ENCODE results near the gene RANBP3. TPM values are rescaled to one million over a fixed set of nuclear protein-coding genes. Genes with fewer than 3 reads are reported as not detected.

RANBP3 gene
- total RNA-seq, 5 donors from 2014 or later (not counting 1 experiment from before 2014, with no cell fraction given), result 90.2 to 101 (median 98.3) TPM

DNA sequence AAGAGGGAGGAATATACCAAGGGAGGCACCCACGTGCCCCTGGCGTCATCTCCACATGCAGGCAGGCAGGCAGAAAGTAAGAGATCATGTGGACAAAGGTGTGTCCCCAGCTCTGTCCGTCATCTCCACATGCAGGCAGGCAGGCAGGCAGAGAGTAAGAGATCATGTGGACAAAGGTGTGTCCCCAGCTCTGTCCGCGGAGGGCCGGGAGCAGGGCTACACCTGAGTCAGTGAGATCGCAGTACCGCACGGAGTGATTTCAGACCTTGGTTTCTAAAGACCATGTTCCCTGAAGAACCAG lies 41.7 kb downstream of the RANBP3 start:
- Histone ChIP-seq H3K4me3 (ENCODE audit: control insufficient read depth in 1 of 2, extremely low read depth in 1 of 2, low read length in 1 of 2) (no peak overlapping the region), H3K27me3 (replicated peaks in 1 of 2; ENCODE audit: control insufficient read depth in 2 of 2, extremely low read depth in 1 of 2, insufficient read depth in 2 of 2, low read length in 1 of 2) (no peaks in the 10 kb centered on the region), H3K27ac (ENCODE audit: low read length) (no peak overlapping the region), H3K9me3 (no peaks in the 10 kb centered on the region), H3K4me1 (ENCODE audit: control insufficient read depth in 1 of 2, extremely low read depth in 1 of 2, insufficient read depth in 2 of 2, low read length in 2 of 2) (no peaks in the 10 kb centered on the region), H3K36me3 (ENCODE audit: control insufficient read depth in 2 of 2, extremely low read depth in 1 of 2, insufficient read depth in 1 of 2, low read length in 1 of 2) (peaks cover 23 to 83% of the 10 kb centered on the region in 2 donors)
- Mint-ChIP-seq H3K36me3 (peaks cover 32% of the 10 kb centered on the region), H3K4me1 (peaks cover 2 to 27% (median 3%) of the 10 kb centered on the region in 3 donors), H3K27me3 (no peaks in the 10 kb centered on the region), H3K4me3 (no peak overlapping the region), H3K27ac (no peak overlapping the region), H3K9me3 (no peaks in the 10 kb centered on the region)
- 100% methylated on average over 9 of the region's 9 CpGs for WGBS (ENCODE audit: insufficient coverage)
- DNase-seq, result no peak
- POLR2A ChIA-PET, result no interaction called here
- ATAC-seq (replicated peaks in 1 of 4), result no peak
- CTCF ChIA-PET, result interaction anchor here in 1 of 2 donors (0.5 to 0.7 kb wide), 2 partner anchors 28 to 1098 kb away, joined by 6 read pairs; no protein-coding TSS in a partner anchor

DNA sequence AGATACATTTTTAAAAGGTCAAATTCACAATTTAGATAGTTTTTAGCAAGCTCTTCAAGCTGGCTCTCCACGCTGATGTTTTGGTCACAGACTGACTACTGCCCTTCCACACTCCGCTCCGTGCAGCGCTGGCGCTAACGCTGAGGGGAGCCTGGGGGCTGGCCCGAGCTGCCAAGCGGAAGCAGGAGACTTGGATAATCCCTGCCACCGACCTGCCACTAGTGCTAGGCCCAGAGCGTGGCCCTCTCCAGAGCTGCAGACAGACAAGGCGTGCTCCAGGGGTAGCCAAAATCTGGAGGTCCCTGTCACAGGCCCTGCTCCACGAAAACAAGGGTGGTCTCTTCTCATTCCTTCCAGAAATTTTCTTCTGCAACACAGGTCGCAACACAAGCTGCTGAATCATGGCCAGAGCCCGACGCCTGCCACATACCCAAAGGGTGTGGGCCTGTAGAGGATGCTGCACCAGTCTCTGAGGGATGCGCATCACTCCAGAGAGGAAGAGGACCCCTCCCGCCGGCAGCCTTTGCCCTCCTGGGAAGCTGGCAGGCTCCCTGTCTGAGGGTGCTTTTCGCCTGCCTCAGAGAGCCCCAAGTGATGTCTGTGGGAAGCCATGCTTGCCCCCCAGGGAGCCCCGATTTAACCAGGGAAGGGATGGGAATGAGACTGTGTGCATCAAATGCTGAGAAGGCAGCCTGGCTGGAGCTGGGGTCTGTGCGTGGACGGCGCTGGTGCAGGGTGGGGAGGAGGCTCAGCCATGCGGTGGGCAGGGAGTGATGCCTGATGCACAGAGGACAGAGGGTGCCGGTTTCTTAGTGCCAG lies 42.3 kb downstream of the RANBP3 start:
- Histone ChIP-seq H3K4me1 (ENCODE audit: control insufficient read depth in 1 of 2, extremely low read depth in 1 of 2, insufficient read depth in 2 of 2, low read length in 2 of 2) (no peaks in the 10 kb centered on the region), H3K4me3 (ENCODE audit: control insufficient read depth in 1 of 2, extremely low read depth in 1 of 2, low read length in 1 of 2) (no peak overlapping the region), H3K27ac (ENCODE audit: low read length) (no peak overlapping the region), H3K9me3 (no peaks in the 10 kb centered on the region), H3K36me3 (ENCODE audit: control insufficient read depth in 2 of 2, extremely low read depth in 1 of 2, insufficient read depth in 1 of 2, low read length in 1 of 2) (peaks cover 27 to 83% of the 10 kb centered on the region in 2 donors), H3K27me3 (replicated peaks in 1 of 2; ENCODE audit: control insufficient read depth in 2 of 2, extremely low read depth in 1 of 2, insufficient read depth in 2 of 2, low read length in 1 of 2) (no peaks in the 10 kb centered on the region)
- no peaks in the 10 kb centered on the region for H3K9me3 Mint-ChIP-seq
- 99% methylated on average over 21 of the region's 25 CpGs for WGBS (ENCODE audit: insufficient coverage)
- DNase-seq (no peak), ATAC-seq (replicated peaks in 1 of 4) (no peak)
- POLR2A ChIA-PET, result no interaction called here
- CTCF ChIA-PET, result interaction anchor here (0.5 to 0.9 kb wide), 2 partner anchors 132 to 1098 kb away, joined by 3 to 6 read pairs; no protein-coding TSS in a partner anchor
- H3K27ac Mint-ChIP-seq, result no peak overlapping the region
- peaks cover 2 to 27% (median 3%) of the 10 kb centered on the region in 3 donors for H3K4me1 Mint-ChIP-seq
- no peaks in the 10 kb centered on the region for H3K27me3 Mint-ChIP-seq
- no peak overlapping the region for H3K4me3 Mint-ChIP-seq
- H3K36me3 Mint-ChIP-seq, result peaks cover 38% of the 10 kb centered on the region

DNA sequence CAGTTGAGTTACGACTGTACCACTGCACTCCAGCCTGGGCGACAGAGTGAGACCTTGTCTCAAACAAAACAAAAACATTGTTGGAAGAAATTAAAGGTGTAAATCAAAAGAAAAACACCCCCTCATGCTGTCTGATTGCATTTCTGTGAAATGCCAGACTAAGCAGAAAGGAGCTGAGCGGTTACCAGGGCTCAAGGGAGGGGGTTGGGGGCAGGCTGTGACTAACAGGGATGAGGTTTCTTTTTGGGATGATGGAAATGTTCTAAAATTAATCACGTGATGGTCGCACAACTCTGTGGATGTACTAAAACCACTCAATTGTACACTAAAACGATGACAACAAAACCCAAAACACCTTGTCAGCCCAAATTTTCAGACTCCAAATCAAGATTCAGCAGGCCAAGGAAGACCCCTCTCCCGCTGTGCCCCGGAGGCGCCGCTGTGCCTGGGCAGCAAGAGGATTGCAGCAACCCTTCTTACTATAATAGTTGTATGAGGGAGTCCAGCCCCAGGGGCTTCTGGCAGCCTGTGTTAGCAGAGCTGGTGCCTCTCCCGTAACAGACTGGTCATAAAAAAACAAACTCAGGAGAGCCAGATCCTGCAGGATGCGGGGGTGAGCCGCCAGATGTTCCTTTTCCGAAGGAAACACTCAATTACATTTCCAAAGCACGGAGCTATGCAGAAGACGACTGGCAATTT lies 43.0 kb downstream of the RANBP3 start:
- POLR2A ChIA-PET, result no interaction called here
- Histone ChIP-seq H3K9me3 (no peaks in the 10 kb centered on the region), H3K4me1 (ENCODE audit: control insufficient read depth in 1 of 2, extremely low read depth in 1 of 2, insufficient read depth in 2 of 2, low read length in 2 of 2) (no peaks in the 10 kb centered on the region), H3K36me3 (ENCODE audit: control insufficient read depth in 2 of 2, extremely low read depth in 1 of 2, insufficient read depth in 1 of 2, low read length in 1 of 2) (peaks cover 20 to 83% of the 10 kb centered on the region in 2 donors), H3K27ac (ENCODE audit: low read length) (no peak overlapping the region), H3K27me3 (replicated peaks in 1 of 2; ENCODE audit: control insufficient read depth in 2 of 2, extremely low read depth in 1 of 2, insufficient read depth in 2 of 2, low read length in 1 of 2) (no peaks in the 10 kb centered on the region), H3K4me3 (ENCODE audit: control insufficient read depth in 1 of 2, extremely low read depth in 1 of 2, low read length in 1 of 2) (no peak overlapping the region)
- H3K36me3 Mint-ChIP-seq, result peaks cover 32% of the 10 kb centered on the region
- no peaks in the 10 kb centered on the region for H3K27me3 Mint-ChIP-seq
- no peak for ATAC-seq (replicated peaks in 1 of 4)
- no peak for DNase-seq
- CTCF ChIA-PET, result interaction anchor here in 1 of 2 donors (0.9 kb wide), 1 partner anchor 131 kb away, joined by 3 read pairs; no protein-coding TSS in a partner anchor
- H3K4me3 Mint-ChIP-seq, result no peak overlapping the region
- H3K27ac Mint-ChIP-seq, result peak overlapping the region in 1 of 2 donors; percentile 31
- no peaks in the 10 kb centered on the region for H3K9me3 Mint-ChIP-seq
- WGBS (ENCODE audit: insufficient coverage), result 94% methylated on average over 7 of the region's 16 CpGs
- H3K4me1 Mint-ChIP-seq, result peaks cover 2 to 27% (median 3%) of the 10 kb centered on the region in 3 donors

DNA sequence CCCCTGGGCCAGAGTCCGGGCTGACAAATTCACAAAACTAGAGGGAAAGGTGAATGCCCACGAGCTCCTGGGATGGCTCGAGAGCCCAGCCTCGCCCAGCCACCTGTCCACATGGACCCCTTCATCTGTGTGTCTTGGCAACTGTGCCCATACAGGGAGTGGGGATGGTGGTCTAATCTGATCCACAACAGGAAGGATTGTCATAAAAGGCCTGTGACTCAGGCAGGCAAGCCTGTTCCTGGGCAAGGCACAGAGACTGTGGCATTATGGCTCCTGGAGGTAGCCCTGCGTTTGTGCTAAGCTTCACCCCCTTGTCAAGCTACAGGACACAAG lies 43.9 kb downstream of the RANBP3 start:
- H3K27me3 Mint-ChIP-seq, result no peaks in the 10 kb centered on the region
- ChIA-PET CTCF (interaction anchor here in 1 of 2 donors (0.7 kb wide), 1 partner anchor 213 kb away, joined by 3 read pairs; no protein-coding TSS in a partner anchor), POLR2A (no interaction called here)
- no peak for DNase-seq
- peaks cover 29% of the 10 kb centered on the region for H3K36me3 Mint-ChIP-seq
- H3K9me3 ChIP-seq, result no peaks in the 10 kb centered on the region
- no peak overlapping the region for H3K27ac Mint-ChIP-seq
- no peaks in the 10 kb centered on the region for H3K9me3 Mint-ChIP-seq
- no peaks in the 10 kb centered on the region for H3K4me1 ChIP-seq (ENCODE audit: control insufficient read depth in 1 of 2, extremely low read depth in 1 of 2, insufficient read depth in 2 of 2, low read length in 2 of 2)
- H3K4me3 ChIP-seq (ENCODE audit: control insufficient read depth in 1 of 2, extremely low read depth in 1 of 2, low read length in 1 of 2), result no peak overlapping the region
- no peak for ATAC-seq (replicated peaks in 1 of 4)
- peaks cover 24 to 84% of the 10 kb centered on the region in 2 donors for H3K36me3 ChIP-seq (ENCODE audit: control insufficient read depth in 2 of 2, extremely low read depth in 1 of 2, insufficient read depth in 1 of 2, low read length in 1 of 2)
- peaks cover 2 to 27% (median 3%) of the 10 kb centered on the region in 3 donors for H3K4me1 Mint-ChIP-seq
- WGBS (ENCODE audit: insufficient coverage), result 100% methylated on average over 5 of the region's 5 CpGs
- no peak overlapping the region for H3K27ac ChIP-seq (ENCODE audit: low read length)
- no peak overlapping the region for H3K4me3 Mint-ChIP-seq
- H3K27me3 ChIP-seq (replicated peaks in 1 of 2; ENCODE audit: control insufficient read depth in 2 of 2, extremely low read depth in 1 of 2, insufficient read depth in 2 of 2, low read length in 1 of 2), result no peaks in the 10 kb centered on the region

DNA sequence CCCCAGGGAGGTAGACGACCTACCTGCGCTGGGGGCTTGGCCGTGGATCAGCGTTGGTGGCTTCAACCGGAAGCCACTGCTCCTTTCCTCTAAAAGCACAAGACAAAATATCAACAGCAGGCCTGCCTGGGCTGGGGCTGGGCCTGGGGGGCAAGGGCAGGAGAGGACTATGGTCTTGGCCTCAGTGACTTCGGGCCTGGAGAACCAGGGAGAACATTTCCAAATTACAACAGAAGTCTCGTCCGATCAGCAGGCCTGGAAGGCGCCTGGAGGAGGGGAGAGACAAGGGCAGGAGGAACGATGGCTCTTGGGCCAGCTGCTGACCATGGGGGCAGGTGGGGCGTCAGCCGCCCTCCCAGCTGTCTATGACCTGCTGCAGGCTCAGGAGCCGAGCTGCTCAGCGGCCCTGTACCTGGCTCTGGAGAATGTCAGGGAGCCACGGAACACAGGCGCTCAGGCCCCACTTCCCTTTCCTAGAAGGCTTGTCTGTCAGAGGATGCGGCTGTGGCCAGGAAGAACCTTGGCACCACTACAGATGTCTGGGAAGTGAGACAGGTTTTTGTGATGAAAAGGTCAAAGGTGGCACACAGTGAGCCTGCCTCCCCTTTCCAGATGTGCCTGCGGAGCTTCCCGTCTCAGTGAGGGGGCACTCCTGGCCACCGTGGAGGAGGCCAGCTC lies 44.4 kb downstream of the RANBP3 start:
- H3K4me1 Mint-ChIP-seq, result peaks cover 2 to 27% (median 3%) of the 10 kb centered on the region in 3 donors
- ChIA-PET CTCF (interaction anchor here in 1 of 2 donors (0.7 kb wide), 1 partner anchor 213 kb away, joined by 3 read pairs; no protein-coding TSS in a partner anchor), POLR2A (no interaction called here)
- WGBS (ENCODE audit: insufficient coverage), result 96% methylated on average over 8 of the region's 20 CpGs
- Histone ChIP-seq H3K4me3 (ENCODE audit: control insufficient read depth in 1 of 2, extremely low read depth in 1 of 2, low read length in 1 of 2) (no peak overlapping the region), H3K36me3 (ENCODE audit: control insufficient read depth in 2 of 2, extremely low read depth in 1 of 2, insufficient read depth in 1 of 2, low read length in 1 of 2) (peaks cover 25 to 89% of the 10 kb centered on the region in 2 donors), H3K4me1 (ENCODE audit: control insufficient read depth in 1 of 2, extremely low read depth in 1 of 2, insufficient read depth in 2 of 2, low read length in 2 of 2) (no peaks in the 10 kb centered on the region), H3K27ac (ENCODE audit: low read length) (no peak overlapping the region), H3K9me3 (no peaks in the 10 kb centered on the region), H3K27me3 (replicated peaks in 1 of 2; ENCODE audit: control insufficient read depth in 2 of 2, extremely low read depth in 1 of 2, insufficient read depth in 2 of 2, low read length in 1 of 2) (no peaks in the 10 kb centered on the region)
- H3K9me3 Mint-ChIP-seq, result no peaks in the 10 kb centered on the region
- H3K4me3 Mint-ChIP-seq, result no peak overlapping the region
- ATAC-seq (replicated peaks in 1 of 4), result no peak
- H3K27ac Mint-ChIP-seq, result no peak overlapping the region
- H3K27me3 Mint-ChIP-seq, result no peaks in the 10 kb centered on the region
- peaks cover 34% of the 10 kb centered on the region for H3K36me3 Mint-ChIP-seq
- no peak for DNase-seq

DNA sequence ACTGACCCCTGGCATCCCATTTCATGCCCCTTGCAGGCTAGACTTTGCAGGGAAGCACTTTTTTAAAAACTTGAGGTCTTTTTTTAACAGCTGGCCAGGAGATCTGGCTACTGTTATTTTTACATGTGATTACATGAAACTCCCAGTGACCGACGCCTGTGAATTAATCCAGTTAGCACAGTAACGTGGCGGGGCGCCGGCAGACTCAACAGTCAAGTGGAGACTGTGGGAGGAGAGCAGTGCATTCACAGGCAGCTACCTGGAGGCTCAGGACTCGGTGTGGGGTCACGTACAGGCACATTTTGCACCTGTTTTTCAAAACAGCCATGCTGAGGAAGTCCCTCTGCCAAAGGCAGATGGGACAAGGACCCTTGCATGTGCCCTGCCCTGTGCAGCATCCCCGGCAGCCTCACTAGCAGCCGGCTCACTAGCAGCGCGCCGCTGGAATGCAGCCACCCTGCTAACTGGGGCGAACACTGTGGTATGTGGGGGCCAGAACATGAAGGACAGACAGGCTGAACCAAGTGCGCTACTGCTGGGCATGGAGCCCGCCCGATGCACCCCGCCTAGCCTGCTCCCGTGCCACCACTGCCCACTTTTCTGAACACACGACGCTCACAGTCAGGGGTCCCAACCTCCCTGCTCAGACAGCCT lies 45.2 kb downstream of the RANBP3 start:
- H3K9me3 ChIP-seq, result no peaks in the 10 kb centered on the region
- no peaks in the 10 kb centered on the region for H3K27me3 Mint-ChIP-seq
- ATAC-seq (replicated peaks in 1 of 4) (no peak), DNase-seq (no peak)
- H3K27ac Mint-ChIP-seq, result no peak overlapping the region
- H3K4me3 Mint-ChIP-seq, result no peak overlapping the region
- no peak overlapping the region for H3K4me3 ChIP-seq (ENCODE audit: control insufficient read depth in 1 of 2, extremely low read depth in 1 of 2, low read length in 1 of 2)
- no peaks in the 10 kb centered on the region for H3K27me3 ChIP-seq (replicated peaks in 1 of 2; ENCODE audit: control insufficient read depth in 2 of 2, extremely low read depth in 1 of 2, insufficient read depth in 2 of 2, low read length in 1 of 2)
- WGBS (ENCODE audit: insufficient coverage), result 95% methylated on average over 16 of the region's 21 CpGs
- H3K36me3 ChIP-seq (ENCODE audit: control insufficient read depth in 2 of 2, extremely low read depth in 1 of 2, insufficient read depth in 1 of 2, low read length in 1 of 2), result peaks cover 32 to 92% of the 10 kb centered on the region in 2 donors
- peaks cover 2 to 26% (median 3%) of the 10 kb centered on the region in 3 donors for H3K4me1 Mint-ChIP-seq
- CTCF ChIA-PET, result no interaction called here
- H3K27ac ChIP-seq (ENCODE audit: low read length), result no peak overlapping the region
- H3K4me1 ChIP-seq (ENCODE audit: control insufficient read depth in 1 of 2, extremely low read depth in 1 of 2, insufficient read depth in 2 of 2, low read length in 2 of 2), result no peaks in the 10 kb centered on the region
- no peaks in the 10 kb centered on the region for H3K9me3 Mint-ChIP-seq
- POLR2A ChIA-PET, result no interaction called here
- peaks cover 37% of the 10 kb centered on the region for H3K36me3 Mint-ChIP-seq

Data from T-cell (primary cell).